DMS79 (cell line): ENCODE results near the gene GPN1.
"Not testable (repeated sequence)": the region's sequence is repeated elsewhere in the genome, so short reads cannot be mapped to it uniquely, and the experiment has no call there.

Experiments used
- DNase-seq: peaks from one replicate; lab custom pipeline; 2025; lab: John Stamatoyannopoulos, UW

Gene GPN1

GRCh38 chr2:27628767-27629709 is at the start of gene GPN1, which contains the start of gene CCDC121:
Gene GPN1, plus strand, starts transcription at chr2:27629050. Its CDS starts 9 bp downstream, at chr2:27629059.
Gene CCDC121, minus strand, starts transcription at chr2:27629012. Its CDS starts 1,213 bp downstream, at chr2:27627799.
- peak; percentile 80 for DNase-seq

GRCh38 chr2:27581417-27582128 is 47.3 kb upstream of the GPN1 start:
- DNase-seq: no peak

- DNase-seq: no peak
Observed at GRCh38 chr2:27582129-27582694, 46.6 kb upstream of the GPN1 start.

- DNase-seq: peak; percentile 96
Observed at GRCh38 chr2:27582695-27583389, 46.0 kb upstream of the GPN1 start, which contains the start of gene ZNF512. Gene ZNF512, plus strand, starts transcription at chr2:27583042. Its CDS starts 71 bp downstream, at chr2:27583113.

DNA sequence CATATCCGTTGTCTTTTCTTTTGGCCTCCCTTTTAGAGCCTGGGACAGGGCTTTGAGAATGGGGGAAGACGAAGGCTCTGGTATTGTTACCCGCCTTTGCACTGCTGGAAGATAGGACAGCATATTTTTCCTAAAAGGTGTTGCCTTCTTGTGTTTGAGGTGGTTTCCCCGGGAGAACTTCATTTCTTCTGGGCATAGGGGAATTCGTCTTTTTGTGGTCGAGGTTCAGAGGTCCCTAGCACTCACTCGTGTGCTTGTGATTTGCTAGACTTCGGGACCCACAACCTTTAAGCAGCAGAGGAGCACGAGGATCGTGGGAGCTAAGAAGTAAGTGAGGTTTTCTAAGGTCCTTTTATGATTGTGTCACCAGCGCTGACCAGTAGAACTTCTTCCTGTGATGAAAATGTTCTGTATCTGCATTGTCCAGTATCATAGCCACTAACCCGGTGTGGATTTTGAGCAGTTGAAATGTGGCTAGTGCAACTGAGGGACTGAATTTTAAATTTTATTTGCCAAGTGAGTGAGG is 45.4 kb upstream of the GPN1 start:
- DNase-seq: no peak

DNA sequence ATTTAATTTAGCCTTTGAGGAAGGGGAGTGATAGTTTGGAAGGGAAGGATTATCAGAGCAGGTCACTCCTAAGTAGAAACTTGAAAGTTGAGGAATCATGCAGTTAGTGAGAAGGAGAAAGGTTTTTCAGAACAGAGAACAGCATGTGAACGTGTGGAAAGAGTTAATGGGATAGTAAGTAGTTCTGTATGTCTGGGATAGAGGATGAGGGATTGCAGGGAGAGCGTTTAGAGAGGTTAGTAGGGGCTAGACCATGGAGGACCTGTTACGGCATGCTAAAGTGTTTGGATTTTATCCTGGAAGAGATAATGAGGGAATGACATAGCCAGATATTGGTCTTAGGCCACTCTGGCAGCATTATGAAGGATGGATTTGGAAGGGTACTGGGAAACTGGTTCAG is 44.3 kb upstream of the GPN1 start:
- no peak for DNase-seq

- no peak for DNase-seq
Observed at GRCh38 chr2:27587025-27587424, 41.8 kb upstream of the GPN1 start.

GRCh38 chr2:27588308-27588707 is 40.5 kb upstream of the GPN1 start:
- DNase-seq: no peak

DNA sequence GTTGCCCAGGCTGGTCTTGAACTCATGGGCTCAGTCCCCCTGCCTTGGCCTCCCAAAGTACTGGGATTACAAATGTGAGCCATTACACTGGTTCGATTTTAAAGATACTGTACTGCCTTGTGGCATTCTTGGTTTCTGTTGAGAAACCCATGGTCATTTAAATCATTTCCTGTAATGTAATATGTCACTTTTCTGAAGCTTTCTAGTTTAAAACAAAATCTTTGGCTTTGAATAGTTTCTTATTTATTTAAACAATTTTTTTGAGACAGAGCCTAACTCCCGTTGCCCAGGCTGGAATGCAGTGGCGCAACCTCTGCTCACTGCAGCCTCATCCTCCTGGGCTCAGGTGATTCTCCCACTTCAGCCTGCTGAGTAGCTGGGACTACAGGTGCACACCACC is 37.1 kb upstream of the GPN1 start:
- no peak for DNase-seq

DNA sequence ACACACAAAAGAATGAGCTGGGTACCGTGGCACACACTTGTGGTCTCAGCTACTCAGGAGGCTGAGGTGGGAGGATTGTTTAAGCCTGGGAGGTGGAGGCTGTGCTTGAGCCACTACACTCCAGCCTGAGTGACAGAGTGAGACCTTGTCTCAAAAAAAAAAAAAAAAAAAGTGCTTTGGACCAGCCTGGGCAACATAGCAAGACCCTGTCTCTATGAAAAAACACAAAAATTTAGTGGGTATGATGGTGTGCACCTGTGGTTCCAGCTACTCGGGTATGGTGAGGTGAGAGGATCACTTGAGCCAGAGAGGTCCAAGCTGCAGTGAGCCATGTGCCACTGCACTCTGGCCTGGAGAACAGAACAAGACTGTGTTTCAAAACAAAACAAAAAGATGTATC is 35.6 kb upstream of the GPN1 start:
- DNase-seq: no peak

GRCh38 chr2:27594020-27594703 is 34.7 kb upstream of the GPN1 start:
- not testable (repeated sequence) for DNase-seq

DNA sequence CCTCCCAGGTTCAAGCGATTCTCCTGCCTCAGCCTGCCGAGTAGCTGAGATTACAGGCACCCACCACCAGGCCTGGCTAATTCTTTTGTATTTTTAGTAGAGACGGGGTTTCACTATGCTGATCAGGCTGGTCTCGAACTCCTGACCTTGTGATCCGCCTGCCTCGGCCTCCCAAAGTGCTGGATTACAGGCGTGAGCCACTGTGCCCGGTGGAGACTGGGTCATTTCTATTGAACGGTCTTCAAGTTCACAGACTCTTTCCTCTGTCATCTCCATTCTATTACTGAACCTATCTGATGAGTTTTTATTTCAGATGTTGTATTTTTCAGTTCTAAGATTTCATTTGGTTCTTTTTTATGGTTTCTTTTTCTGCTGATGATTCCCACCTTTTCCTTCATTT is 33.4 kb upstream of the GPN1 start:
- DNase-seq: not testable (repeated sequence)

- no peak for DNase-seq
Observed at GRCh38 chr2:27596627-27597026, 32.2 kb upstream of the GPN1 start.

DNA sequence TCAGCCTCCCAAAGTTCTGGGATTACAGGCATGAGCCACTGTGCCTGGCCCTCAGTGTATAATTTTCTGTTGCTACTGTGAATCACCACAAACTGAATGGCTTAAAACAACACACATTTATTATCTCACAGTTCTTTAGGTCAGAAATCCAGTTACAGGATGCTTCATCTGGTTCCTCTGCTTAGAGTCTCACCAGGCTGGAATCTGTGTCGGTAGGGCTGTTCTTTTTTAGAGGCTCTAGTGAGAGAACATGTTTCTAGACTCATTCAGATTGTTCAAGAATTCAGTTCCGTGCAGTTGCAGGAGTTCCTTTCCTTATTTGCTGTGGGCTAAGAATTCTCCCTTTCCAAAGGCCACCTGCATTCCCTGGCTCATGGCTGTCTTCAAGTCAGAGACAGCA is 22.2 kb upstream of the GPN1 start:
- no peak for DNase-seq

- DNase-seq: no peak
Observed at GRCh38 chr2:27613985-27614384, 14.9 kb upstream of the GPN1 start.

GRCh38 chr2:27615316-27615715 is 13.5 kb upstream of the GPN1 start:
- DNase-seq: no peak

DNA sequence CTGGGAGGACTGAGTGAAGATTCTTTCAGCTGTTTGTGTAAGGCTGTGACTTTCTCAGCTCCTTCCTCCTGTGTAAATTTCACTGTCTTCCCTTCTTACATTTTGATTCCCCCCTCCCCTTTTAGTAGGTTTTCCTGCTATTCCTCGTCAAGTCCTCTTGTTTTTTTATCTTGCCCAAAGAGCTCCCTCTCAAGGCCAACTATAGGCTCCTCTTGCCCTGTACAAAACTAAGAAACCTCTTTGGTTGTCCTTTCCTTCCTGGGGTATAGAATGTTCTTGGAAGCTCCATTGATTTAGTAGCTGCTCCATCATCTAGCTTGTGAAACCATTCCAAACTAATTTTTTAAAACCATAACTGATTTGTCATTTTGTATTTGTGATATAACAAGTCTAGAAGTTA is 7.3 kb upstream of the GPN1 start:
- no peak for DNase-seq

- DNase-seq: no peak
Observed at GRCh38 chr2:27622921-27623384, 5.9 kb upstream of the GPN1 start.

- DNase-seq: no peak
Observed at GRCh38 chr2:27624943-27625342, 3.9 kb upstream of the GPN1 start.

DNA sequence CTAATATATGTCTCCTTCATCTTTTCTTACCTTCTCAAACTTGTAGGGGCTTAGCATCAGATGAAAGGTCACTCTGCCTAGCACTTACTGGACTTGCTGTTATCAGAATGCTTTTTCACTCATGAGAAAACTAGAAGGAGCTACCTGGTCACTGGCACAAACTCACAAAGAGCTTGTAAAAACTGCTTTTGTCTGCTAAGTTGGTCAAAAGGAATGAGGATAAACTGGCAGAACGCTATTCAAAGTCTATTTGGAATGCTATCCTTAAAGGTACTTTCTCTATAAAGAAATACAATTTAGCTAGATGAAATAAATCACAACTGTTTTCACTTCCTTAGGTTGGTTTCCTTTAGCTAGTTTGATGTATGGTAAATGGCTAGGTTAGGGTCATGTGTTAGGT is 2.5 kb upstream of the GPN1 start:
- DNase-seq: not testable (repeated sequence)

DNA sequence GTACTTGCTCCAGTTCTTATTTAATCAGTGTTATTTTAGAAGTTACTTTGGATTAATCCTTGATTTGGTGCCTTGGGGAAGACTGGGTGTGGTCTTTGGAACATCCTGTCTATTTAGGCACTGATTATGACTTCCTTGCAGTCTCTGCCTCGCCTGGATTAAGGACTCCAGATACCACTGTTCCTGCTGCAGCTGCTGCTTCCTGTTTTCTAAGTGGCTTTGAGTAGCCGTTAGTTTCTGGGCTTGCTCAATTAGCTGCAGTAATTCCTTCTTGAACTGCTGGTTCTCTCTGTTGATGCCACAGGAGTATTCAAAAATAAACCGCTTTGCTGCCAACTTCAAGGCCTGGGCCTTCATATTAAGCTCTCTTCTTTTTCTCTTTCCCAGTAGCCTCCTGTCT is 1.9 kb upstream of the GPN1 start:
- not testable (repeated sequence) for DNase-seq
